Measurements from ENCODE around the gene PPP1R15A.
"Not testable (repeated sequence)": the region's sequence is repeated elsewhere in the genome, so short reads cannot be mapped to it uniquely, and the experiment has no call there.

The PPP1R15A gene

GRCh38 chr19:48918071-48918470 is 45.9 kb downstream of the PPP1R15A start:
- DNase-seq = no peak

DNA sequence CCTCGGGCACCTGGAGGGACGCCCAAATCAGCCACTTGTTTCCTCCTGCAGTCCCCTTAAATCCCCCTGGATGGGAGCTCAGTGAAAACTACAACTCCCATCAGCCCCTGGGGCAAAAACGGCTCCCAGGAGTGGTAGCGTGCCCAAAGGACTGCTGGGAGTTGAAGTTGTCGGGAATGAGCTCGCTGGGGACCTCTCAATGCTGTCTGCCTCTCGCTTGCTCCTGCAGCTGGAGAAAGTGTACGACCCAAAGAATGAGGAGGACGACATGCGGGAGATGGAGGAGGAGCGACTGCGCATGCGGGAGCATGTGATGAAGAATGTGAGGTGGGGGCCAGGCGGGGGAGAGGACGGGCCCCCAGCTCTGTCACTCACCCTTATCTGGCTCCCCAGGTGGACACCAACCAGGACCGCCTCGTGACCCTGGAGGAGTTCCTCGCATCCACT is 46.6 kb downstream of the PPP1R15A start:
- no peak for DNase-seq

DNA sequence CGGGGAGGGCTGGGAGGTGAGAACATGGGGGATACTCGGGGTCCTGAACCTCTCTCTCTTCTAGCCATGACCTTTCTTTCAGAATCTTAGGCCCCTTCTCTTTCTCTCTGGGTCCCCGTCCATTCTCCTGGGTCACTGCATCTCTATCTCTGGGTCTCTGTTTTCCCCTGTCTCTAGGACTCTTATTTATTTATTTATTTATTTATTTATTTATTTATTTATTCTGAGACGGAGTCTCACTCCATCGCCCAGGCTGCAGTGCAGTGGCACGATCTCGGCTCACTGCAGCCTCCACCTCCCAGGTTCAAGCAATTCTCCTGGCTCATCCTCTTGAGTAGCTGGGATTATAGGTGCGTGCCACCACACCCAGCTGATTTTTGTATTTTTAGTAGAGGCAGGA is 47.0 kb downstream of the PPP1R15A start:
- not testable (repeated sequence) for DNase-seq

- DNase-seq = no peak
Measured at GRCh38 chr19:48920949-48921348, 48.7 kb downstream of the PPP1R15A start.

DNA sequence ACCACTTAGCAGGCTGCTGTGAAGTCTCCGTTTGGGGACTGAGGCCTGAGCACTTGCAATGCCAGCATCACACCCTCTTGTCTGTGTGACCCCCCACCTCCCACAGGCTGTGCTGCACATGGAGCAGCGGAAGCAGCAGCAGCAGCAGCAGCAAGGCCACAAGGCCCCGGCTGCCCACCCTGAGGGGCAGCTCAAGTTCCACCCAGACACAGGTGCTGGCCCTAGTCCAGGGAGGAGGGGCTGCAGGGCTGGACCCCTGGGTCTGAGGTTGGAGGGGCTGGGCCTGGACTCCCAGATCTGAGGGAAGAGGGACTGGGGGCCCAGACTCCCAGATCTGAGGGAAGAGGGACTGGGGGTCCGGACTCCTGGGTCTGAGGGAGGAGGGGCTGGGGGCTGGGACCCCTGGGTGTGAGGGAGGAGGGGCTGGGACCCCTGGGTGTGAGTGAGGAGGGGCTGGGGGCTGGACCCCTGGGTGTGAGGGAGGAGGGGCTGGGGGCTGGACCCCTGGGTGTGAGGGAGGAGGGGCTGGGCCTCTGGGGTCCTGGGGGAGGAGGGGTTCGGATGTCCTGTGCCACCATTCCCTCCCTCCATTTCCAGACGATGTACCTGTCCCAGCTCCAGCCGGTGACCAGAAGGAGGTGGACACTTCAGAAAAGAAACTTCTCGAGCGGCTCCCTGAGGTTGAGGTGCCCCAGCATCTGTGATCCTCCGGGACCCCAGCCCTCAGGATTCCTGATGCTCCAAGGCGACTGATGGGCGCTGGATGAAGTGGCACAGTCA is 49.7 kb downstream of the PPP1R15A start:
- no peak for DNase-seq

GRCh38 chr19:48922548-48923490 is 50.6 kb downstream of the PPP1R15A start:
- no peak for DNase-seq

DNA sequence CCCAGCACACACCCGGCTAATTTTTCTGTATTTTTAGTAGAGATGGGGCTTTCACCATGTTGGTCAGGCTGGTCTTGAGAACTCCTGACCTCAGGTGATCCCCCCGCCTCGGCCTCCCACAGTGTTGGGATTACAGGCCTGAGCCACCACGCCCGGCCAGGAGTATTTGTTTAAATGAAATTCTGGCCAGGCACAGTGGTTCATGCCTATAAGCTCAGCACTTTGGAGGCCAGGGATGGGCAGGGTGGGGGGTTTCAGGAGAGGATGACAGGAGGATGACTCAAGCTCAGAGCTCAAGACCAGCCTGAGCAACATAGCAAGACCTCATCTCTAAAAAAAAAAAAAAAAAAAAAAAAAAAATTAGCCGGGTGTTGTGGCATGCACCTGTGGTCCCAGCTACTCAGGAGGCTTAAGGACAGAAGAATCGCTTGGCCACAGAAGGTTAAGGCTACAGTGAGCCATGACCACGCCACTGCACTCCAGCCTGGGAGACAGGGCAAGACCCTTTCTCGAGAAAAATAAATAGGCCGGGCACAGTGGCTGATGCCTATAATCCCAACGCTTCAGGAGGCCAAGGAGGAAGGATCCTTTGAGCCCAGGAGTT is 53.1 kb downstream of the PPP1R15A start:
- no peak for DNase-seq

Data from DMS79 (cell line).